Thyroid gland (tissue), 4 donors: ENCODE data around the gene ZNF281.

Experiments used
- POLR2A ChIP-seq, 2 donors: fragments of 450-650 bp; IDR thresholded peaks; one replicate each; pipeline ENCODE4 v1.6.1; 2017; ENCODE audit warnings: antibody characterized with exemption in 2 of 2, mild to moderate bottlenecking in 2 of 2, moderate library complexity in 1 of 2
- TF ChIP-seq, protein P1 (sequence below), 6 experiments: fragments of 200-600 bp in 3 of 6; fragments of 450-650 bp in 3 of 6; sonication (generic) in 3 of 6; IDR thresholded peaks; one replicate each; pipeline ENCODE4 v1.5.1; 2016 to 2019; ENCODE audit warnings: antibody characterized with exemption in 6 of 6, mild to moderate bottlenecking in 2 of 6, inconsistent platforms in 1 of 6, moderate library complexity in 1 of 6

- TF ChIP-seq, protein P1, sequence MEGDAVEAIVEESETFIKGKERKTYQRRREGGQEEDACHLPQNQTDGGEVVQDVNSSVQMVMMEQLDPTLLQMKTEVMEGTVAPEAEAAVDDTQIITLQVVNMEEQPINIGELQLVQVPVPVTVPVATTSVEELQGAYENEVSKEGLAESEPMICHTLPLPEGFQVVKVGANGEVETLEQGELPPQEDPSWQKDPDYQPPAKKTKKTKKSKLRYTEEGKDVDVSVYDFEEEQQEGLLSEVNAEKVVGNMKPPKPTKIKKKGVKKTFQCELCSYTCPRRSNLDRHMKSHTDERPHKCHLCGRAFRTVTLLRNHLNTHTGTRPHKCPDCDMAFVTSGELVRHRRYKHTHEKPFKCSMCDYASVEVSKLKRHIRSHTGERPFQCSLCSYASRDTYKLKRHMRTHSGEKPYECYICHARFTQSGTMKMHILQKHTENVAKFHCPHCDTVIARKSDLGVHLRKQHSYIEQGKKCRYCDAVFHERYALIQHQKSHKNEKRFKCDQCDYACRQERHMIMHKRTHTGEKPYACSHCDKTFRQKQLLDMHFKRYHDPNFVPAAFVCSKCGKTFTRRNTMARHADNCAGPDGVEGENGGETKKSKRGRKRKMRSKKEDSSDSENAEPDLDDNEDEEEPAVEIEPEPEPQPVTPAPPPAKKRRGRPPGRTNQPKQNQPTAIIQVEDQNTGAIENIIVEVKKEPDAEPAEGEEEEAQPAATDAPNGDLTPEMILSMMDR (IDR thresholded peaks at IDR 0.05): no peak
- TF ChIP-seq POLR2A (IDR thresholded peaks at IDR 0.05): no peak
Measured at GRCh38 chr1:200376528-200376927, 33.3 kb downstream of the ZNF281 start.
